Measurements from ENCODE around the gene DNAH2. TPM values are rescaled to one million over a fixed set of nuclear protein-coding genes. Genes with fewer than 3 reads are reported as not detected.
A peak's percentile ranks its signal among the peaks of the same experiment; 100 is the strongest.

The DNAH2 gene
- total and polyA plus RNA-seq, 2 experiments from 2014 or later: 0.38 TPM; not detected in 1

DNA sequence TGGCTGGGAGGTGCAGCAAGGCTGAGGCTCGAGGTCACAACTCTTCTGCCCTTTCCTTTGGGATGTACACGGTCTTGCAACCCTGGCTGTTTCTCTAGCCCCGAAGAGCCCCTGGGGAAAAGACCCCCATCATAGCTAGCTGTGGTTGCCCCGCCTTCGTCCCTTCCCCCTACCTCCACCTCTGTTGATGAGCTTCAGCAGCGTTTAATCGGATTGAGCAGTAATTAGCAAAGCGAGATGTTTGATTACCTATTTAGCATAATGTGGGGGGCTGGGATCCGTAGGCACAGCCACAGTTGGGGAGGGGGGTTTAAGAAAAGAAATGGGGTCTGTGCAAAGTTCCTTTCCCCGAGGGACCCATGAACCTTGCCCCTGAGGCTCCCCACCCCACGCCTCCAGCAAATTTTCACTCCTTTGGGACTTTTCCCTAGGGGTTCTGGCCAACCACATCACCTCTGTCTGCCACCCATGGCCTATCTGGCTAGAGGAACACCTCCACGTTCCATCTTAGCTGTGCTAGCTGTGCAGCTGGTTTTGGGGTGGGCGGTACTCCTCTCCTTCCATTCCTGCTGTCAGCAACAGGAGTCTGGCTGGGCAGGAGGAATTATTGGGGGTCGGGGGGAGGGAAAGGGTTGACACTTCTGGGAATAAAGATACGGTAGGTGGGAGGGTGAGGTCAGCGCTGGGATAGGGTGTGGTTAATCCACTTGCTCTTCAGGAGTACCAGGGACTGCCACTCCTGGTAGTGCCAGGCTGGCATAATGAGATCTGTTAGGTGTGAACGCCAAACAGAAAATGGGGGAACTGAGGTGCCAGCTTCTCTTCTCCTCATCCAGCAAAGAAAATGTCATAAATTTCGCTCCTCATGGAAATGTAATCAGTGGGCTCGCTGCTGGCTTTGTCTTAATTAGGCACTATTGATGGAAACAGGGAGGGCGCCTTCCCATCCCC, 1.3 kb upstream of the DNAH2 start:
- H3K4me3 ChIP-seq: peak overlapping the region; percentile 97
- no peaks in the 10 kb centered on the region for H3K9me2 ChIP-seq (ENCODE audit: insufficient read depth)
- H3K27ac ChIP-seq (ENCODE audit: low read depth): no peak overlapping the region
- Mint-ChIP-seq H3K4me3 (peak overlapping the region; percentile 83), H3K27me3 (ENCODE audit: insufficient read depth, low read depth, poor library complexity) (peaks cover 30% of the 10 kb centered on the region), H3K27ac (peak overlapping the region; percentile 58), H3K9me3 (no peaks in the 10 kb centered on the region; the same call in 2 of the 3 replicates), H3K36me3 (ENCODE audit: low read depth) (no peaks in the 10 kb centered on the region), H3K4me1 (peaks cover 48% of the 10 kb centered on the region)
- peaks cover 21% of the 10 kb centered on the region for H3K27me3 ChIP-seq (ENCODE audit: insufficient read depth)
- no peak for TF ChIP-seq CREB1 (CRISPR knock-in tag; IDR thresholded peaks at IDR 0.05; ENCODE audit: low read depth)
- TF ChIP-seq EZH2 (IDR thresholded peaks at IDR 0.05; ENCODE audit: low read depth, unreplicated experiment): no peak
- no peak for TF ChIP-seq STAT1 (IDR thresholded peaks at IDR 0.05; ENCODE audit: unreplicated experiment)
- TF ChIP-seq, protein P1, sequence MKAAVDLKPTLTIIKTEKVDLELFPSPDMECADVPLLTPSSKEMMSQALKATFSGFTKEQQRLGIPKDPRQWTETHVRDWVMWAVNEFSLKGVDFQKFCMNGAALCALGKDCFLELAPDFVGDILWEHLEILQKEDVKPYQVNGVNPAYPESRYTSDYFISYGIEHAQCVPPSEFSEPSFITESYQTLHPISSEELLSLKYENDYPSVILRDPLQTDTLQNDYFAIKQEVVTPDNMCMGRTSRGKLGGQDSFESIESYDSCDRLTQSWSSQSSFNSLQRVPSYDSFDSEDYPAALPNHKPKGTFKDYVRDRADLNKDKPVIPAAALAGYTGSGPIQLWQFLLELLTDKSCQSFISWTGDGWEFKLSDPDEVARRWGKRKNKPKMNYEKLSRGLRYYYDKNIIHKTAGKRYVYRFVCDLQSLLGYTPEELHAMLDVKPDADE (IDR thresholded peaks at IDR 0.05): no peak
- 0 out of 2 replicates have a peak, but pooled peaks cover 9% of the 10 kb centered on the region for H3F3A ChIP-seq (replicated peaks; ENCODE audit: low read depth)
- ATAC-seq (no peak), DNase-seq (ENCODE audit: low spot score) (peak; percentile 25)
- no peaks in the 10 kb centered on the region for H3K36me3 ChIP-seq (ENCODE audit: insufficient read depth)
- H3K4me2 ChIP-seq: peak overlapping the region; percentile 93
- peak overlapping the region; percentile 74; the same call in 1 of the 2 replicates for H2AFZ ChIP-seq
- no peaks in the 10 kb centered on the region for H4K20me1 ChIP-seq (replicated peaks; ENCODE audit: insufficient read depth)
- H3K4me1 ChIP-seq (ENCODE audit: insufficient read depth): peaks cover 38% of the 10 kb centered on the region
- no peaks in the 10 kb centered on the region for H3K79me2 ChIP-seq (replicated peaks; ENCODE audit: insufficient read depth)

DNA sequence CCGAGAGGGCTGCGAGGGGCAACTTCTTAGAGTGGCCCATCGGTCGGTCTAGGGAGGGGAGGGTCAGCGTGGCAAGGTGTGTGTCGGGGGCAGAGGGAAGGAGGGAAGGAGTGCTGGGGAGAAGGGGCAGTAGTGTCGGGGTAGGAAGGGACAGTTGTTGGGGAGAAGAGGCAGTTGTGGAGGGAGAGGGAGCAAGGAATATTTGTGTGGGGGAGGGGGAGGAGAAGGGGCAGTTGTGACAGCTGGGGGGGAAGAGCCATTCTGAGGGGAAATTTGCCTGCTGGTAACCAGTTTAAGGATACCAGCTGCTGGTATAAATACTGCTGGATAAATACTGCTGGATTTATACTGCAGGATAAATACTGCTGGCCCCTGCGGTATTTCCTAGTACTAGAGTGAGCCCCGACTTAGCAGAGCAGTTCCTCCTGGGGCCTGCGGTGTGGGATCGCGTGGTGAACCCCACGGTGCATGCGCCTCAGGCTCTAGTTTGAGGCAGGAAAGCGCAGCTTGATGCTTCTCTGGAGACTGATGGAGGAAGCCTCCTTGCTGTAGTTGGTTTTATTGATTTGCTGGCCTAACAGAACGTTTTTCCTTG, 309 bp downstream of the DNAH2 start:
- peaks cover 25% of the 10 kb centered on the region for H3K27me3 Mint-ChIP-seq (ENCODE audit: insufficient read depth, low read depth, poor library complexity)
- peak overlapping the region; percentile 97 for H3K4me3 ChIP-seq
- H3K79me2 ChIP-seq (replicated peaks; ENCODE audit: insufficient read depth): no peaks in the 10 kb centered on the region
- no peaks in the 10 kb centered on the region for H3K9me2 ChIP-seq (ENCODE audit: insufficient read depth)
- no peaks in the 10 kb centered on the region; the same call in 2 of the 3 replicates for H3K9me3 Mint-ChIP-seq
- peak overlapping the region; percentile 72 for H2AFZ ChIP-seq
- H3F3A ChIP-seq (replicated peaks; ENCODE audit: low read depth): 0 out of 2 replicates have a peak, but pooled peaks cover 9% of the 10 kb centered on the region
- no peak overlapping the region for H3K27ac ChIP-seq (ENCODE audit: low read depth)
- H4K20me1 ChIP-seq (replicated peaks; ENCODE audit: insufficient read depth): no peaks in the 10 kb centered on the region
- no peak overlapping the region for H3K27ac Mint-ChIP-seq
- H3K4me1 ChIP-seq (ENCODE audit: insufficient read depth): peaks cover 27% of the 10 kb centered on the region
- peak overlapping the region; percentile 93 for H3K4me2 ChIP-seq
- H3K27me3 ChIP-seq (ENCODE audit: insufficient read depth): peaks cover 21% of the 10 kb centered on the region
- peak overlapping the region; percentile 83 for H3K4me3 Mint-ChIP-seq
- ATAC-seq: no peak
- peak; percentile 52 for DNase-seq (ENCODE audit: low spot score)
- H3K4me1 Mint-ChIP-seq: peaks cover 43% of the 10 kb centered on the region
- H3K36me3 ChIP-seq (ENCODE audit: insufficient read depth): no peaks in the 10 kb centered on the region
- no peaks in the 10 kb centered on the region for H3K36me3 Mint-ChIP-seq (ENCODE audit: low read depth)
- TF ChIP-seq, protein P2, sequence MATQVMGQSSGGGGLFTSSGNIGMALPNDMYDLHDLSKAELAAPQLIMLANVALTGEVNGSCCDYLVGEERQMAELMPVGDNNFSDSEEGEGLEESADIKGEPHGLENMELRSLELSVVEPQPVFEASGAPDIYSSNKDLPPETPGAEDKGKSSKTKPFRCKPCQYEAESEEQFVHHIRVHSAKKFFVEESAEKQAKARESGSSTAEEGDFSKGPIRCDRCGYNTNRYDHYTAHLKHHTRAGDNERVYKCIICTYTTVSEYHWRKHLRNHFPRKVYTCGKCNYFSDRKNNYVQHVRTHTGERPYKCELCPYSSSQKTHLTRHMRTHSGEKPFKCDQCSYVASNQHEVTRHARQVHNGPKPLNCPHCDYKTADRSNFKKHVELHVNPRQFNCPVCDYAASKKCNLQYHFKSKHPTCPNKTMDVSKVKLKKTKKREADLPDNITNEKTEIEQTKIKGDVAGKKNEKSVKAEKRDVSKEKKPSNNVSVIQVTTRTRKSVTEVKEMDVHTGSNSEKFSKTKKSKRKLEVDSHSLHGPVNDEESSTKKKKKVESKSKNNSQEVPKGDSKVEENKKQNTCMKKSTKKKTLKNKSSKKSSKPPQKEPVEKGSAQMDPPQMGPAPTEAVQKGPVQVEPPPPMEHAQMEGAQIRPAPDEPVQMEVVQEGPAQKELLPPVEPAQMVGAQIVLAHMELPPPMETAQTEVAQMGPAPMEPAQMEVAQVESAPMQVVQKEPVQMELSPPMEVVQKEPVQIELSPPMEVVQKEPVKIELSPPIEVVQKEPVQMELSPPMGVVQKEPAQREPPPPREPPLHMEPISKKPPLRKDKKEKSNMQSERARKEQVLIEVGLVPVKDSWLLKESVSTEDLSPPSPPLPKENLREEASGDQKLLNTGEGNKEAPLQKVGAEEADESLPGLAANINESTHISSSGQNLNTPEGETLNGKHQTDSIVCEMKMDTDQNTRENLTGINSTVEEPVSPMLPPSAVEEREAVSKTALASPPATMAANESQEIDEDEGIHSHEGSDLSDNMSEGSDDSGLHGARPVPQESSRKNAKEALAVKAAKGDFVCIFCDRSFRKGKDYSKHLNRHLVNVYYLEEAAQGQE (IDR thresholded peaks at IDR 0.05; ENCODE audit: unreplicated experiment): no peak
- TF ChIP-seq, protein P3, sequence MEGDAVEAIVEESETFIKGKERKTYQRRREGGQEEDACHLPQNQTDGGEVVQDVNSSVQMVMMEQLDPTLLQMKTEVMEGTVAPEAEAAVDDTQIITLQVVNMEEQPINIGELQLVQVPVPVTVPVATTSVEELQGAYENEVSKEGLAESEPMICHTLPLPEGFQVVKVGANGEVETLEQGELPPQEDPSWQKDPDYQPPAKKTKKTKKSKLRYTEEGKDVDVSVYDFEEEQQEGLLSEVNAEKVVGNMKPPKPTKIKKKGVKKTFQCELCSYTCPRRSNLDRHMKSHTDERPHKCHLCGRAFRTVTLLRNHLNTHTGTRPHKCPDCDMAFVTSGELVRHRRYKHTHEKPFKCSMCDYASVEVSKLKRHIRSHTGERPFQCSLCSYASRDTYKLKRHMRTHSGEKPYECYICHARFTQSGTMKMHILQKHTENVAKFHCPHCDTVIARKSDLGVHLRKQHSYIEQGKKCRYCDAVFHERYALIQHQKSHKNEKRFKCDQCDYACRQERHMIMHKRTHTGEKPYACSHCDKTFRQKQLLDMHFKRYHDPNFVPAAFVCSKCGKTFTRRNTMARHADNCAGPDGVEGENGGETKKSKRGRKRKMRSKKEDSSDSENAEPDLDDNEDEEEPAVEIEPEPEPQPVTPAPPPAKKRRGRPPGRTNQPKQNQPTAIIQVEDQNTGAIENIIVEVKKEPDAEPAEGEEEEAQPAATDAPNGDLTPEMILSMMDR (conservative IDR thresholded peaks at IDR 0.05; ENCODE audit: low read depth in 2 of 2): no peak

All from GM23338 (cell line).